ENCODE results near the gene LDLRAD2. TPM values are rescaled to one million over a fixed set of nuclear protein-coding genes. Genes with fewer than 3 reads are reported as not detected.
"Not testable (repeated sequence)": the region's sequence is repeated elsewhere in the genome, so short reads cannot be mapped to it uniquely, and the experiment has no call there.

Gene LDLRAD2
- total RNA-seq, 6 experiments from 2014 or later, result 0.14 TPM; not detected in 5

DNA sequence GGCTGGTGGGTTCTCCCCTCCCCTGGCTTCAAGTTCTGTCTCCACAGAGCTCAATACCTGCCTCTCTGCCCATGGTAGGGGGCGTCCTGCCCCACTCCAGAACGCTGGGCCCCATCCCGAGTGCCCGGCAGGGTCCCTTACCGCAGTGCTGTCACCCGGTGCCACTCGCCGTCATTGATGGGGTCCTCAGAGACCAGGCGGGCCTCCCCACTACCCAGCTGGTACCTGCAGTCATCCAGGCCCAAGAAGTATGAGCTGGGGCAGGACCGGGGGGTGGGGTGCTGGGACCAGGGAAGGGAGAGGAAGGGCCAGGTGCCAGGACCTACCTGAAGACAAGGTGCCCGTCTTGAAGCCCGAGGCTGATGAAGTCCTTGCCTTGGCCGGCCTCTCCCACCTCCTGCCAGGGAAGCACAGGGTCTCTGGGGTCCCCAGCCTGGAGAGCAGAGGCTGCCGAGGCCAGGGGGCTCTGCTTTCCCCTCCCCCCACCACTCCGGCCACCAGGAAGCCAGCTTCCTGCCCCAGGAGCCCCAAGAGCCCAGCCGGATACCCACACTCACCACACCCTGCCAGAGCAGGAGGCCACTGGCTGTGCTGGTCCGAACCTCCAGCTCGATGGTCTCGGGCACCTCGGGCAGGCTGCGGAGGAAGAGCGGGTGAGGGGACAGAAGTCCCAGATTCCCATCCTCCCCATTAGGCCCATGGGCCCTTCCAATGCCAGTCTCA is 12.1 kb downstream of the LDLRAD2 start:
- no peak for DNase-seq
- Mint-ChIP-seq H3K4me3 (no peak overlapping the region), H3K27me3 (ENCODE audit: insufficient read depth) (peaks cover 16% of the 10 kb centered on the region), H3K27ac (no peak overlapping the region; the same call in 1 of the 2 replicates), H3K36me3 (ENCODE audit: low read depth) (peaks cover 36% of the 10 kb centered on the region), H3K4me1 (ENCODE audit: low read depth) (no peaks in the 10 kb centered on the region), H3K9me3 (no peaks in the 10 kb centered on the region)
- TF ChIP-seq, protein P1, sequence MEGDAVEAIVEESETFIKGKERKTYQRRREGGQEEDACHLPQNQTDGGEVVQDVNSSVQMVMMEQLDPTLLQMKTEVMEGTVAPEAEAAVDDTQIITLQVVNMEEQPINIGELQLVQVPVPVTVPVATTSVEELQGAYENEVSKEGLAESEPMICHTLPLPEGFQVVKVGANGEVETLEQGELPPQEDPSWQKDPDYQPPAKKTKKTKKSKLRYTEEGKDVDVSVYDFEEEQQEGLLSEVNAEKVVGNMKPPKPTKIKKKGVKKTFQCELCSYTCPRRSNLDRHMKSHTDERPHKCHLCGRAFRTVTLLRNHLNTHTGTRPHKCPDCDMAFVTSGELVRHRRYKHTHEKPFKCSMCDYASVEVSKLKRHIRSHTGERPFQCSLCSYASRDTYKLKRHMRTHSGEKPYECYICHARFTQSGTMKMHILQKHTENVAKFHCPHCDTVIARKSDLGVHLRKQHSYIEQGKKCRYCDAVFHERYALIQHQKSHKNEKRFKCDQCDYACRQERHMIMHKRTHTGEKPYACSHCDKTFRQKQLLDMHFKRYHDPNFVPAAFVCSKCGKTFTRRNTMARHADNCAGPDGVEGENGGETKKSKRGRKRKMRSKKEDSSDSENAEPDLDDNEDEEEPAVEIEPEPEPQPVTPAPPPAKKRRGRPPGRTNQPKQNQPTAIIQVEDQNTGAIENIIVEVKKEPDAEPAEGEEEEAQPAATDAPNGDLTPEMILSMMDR (IDR thresholded peaks at IDR 0.05), result no peak

DNA sequence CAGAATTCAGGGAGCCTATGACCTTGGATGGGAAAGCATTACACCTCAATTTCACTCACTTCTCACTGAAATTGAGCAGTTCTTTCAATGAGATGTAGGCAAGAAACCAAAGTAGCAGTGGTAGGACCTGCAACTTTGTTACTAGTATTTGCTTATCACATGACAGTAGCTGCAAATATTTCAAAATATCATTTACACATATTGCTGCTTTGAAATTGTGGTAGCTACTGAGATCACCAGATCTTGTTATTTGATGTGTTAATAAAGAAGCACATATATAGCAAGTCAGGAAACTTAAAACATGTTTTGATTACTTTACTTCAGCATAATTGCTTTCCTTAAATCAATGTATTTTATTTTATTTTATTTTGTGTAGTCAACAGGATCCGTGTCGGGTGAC is 12.9 kb downstream of the LDLRAD2 start:
- H3K9me3 Mint-ChIP-seq, result no peaks in the 10 kb centered on the region
- no peak for DNase-seq
- no peaks in the 10 kb centered on the region for H3K4me1 Mint-ChIP-seq (ENCODE audit: low read depth)
- TF ChIP-seq, protein P1 (IDR thresholded peaks at IDR 0.05), result no peak
- no peak overlapping the region for H3K27ac Mint-ChIP-seq
- H3K4me3 Mint-ChIP-seq, result no peak overlapping the region
- peaks cover 31% of the 10 kb centered on the region for H3K36me3 Mint-ChIP-seq (ENCODE audit: low read depth)
- peaks cover 16% of the 10 kb centered on the region for H3K27me3 Mint-ChIP-seq (ENCODE audit: insufficient read depth)

DNA sequence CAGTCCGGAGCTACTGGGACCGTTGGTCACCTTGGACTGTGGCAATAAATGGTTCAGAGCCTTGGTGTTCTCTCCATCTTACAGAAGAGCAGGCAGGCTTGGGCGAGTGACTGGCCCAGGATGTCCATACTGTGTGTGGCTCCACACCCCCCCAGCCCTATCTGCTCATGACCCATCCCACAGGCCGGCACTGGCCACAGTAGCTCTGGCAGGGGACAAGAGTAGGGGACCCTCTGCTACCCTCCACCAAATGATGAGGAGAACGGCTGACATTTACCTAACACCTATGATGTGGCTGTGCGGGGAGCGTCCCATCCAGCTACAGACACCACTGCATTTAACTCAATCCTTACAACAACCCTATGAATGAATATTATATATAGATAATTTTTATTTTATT is 13.3 kb downstream of the LDLRAD2 start:
- H3K36me3 Mint-ChIP-seq (ENCODE audit: low read depth), result peaks cover 28% of the 10 kb centered on the region
- H3K4me3 Mint-ChIP-seq, result no peak overlapping the region
- DNase-seq, result no peak

DNA sequence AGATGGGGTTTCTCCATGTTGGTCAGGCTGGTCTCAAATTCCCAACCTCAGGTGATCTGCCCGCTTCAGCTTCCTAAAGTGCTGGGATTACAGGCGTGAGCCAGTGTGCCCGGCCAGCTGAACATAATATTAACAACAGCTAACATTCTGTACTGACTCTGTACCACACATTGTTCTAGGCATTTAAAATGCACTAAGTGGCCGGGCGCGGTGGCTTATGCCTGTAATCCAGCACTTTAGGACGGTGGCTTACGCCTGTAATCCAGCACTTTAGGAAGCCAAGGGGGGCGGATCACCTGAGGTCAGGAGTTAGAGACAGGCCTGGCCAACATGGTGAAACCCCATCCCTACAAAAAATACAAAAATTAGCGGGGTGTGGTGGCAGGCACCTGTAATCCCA is 14.6 kb downstream of the LDLRAD2 start:
- peaks cover 12% of the 10 kb centered on the region for H3K27me3 Mint-ChIP-seq (ENCODE audit: insufficient read depth)
- not testable (repeated sequence) for DNase-seq; H3K9me3 Mint-ChIP-seq; H3K4me1 Mint-ChIP-seq (ENCODE audit: low read depth); H3K4me3 Mint-ChIP-seq; H3K27ac Mint-ChIP-seq
- H3K36me3 Mint-ChIP-seq (ENCODE audit: low read depth), result peaks cover 16% of the 10 kb centered on the region

More for the DNA sequence above, 13.3 kb downstream of the LDLRAD2 start:
- no peaks in the 10 kb centered on the region for H3K4me1 Mint-ChIP-seq (ENCODE audit: low read depth)
- H3K27me3 Mint-ChIP-seq (ENCODE audit: insufficient read depth), result peaks cover 16% of the 10 kb centered on the region
- H3K9me3 Mint-ChIP-seq, result no peaks in the 10 kb centered on the region
- H3K27ac Mint-ChIP-seq, result no peak overlapping the region
- TF ChIP-seq, protein P1 (IDR thresholded peaks at IDR 0.05), result no peak

DNA sequence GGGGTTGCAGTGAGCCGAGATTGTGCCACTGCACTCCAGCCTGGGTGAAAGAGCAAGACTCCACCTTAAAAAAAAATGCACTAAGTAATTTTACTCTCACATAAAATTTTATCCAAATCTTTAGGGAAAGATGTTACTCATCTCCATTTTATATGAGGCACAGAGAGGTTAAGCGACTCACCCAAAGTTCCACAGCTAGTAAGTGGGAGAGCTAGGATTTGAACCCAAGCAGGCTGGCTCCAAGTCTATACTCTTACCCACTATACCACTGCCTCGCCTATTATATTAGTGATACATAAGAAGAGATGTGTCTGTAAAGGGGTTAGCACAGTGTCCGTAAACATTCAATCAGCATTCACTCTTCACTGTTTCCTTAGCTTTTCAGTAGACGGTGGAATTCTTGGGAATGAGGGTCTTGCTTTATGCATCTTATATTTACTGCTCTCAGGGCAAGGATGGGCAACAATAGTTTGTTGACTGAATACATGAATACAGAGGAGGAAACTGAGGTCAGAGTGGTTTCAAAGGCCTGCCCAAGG is 15.1 kb downstream of the LDLRAD2 start:
- H3K27me3 Mint-ChIP-seq (ENCODE audit: insufficient read depth), result peaks cover 15% of the 10 kb centered on the region
- H3K9me3 Mint-ChIP-seq, result no peaks in the 10 kb centered on the region

DNA sequence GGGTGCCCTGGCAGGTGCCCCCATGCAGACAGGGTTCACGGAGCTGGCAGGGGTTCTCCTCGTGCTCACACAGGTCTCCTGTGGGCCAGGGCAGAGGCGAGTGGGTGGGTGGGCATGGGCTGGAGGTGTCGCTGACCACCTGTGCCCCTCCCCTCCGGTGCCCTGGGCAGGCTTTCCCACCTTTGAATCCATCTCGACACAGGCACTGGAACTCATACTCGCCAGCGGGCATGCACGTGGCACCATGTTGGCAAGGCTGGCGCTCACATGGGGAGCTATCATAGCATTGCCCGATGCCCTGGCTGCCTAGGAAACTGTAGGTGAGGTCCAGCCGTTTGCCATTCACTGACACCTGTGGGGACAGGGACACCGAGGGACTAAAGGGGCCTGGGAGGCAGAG is 16.0 kb downstream of the LDLRAD2 start:
- Mint-ChIP-seq H3K4me1 (ENCODE audit: low read depth) (no peaks in the 10 kb centered on the region), H3K4me3 (no peak overlapping the region), H3K9me3 (no peaks in the 10 kb centered on the region), H3K27me3 (ENCODE audit: insufficient read depth) (peaks cover 17% of the 10 kb centered on the region), H3K27ac (no peak overlapping the region), H3K36me3 (ENCODE audit: low read depth) (peaks cover 17% of the 10 kb centered on the region)
- DNase-seq, result no peak
- TF ChIP-seq, protein P1 (IDR thresholded peaks at IDR 0.05), result no peak

More for the DNA sequence above, 15.1 kb downstream of the LDLRAD2 start:
- no peak overlapping the region for H3K27ac Mint-ChIP-seq
- no peak overlapping the region for H3K4me3 Mint-ChIP-seq
- TF ChIP-seq, protein P1 (IDR thresholded peaks at IDR 0.05), result no peak
- no peak for DNase-seq
- peaks cover 12% of the 10 kb centered on the region for H3K36me3 Mint-ChIP-seq (ENCODE audit: low read depth)
- no peaks in the 10 kb centered on the region for H3K4me1 Mint-ChIP-seq (ENCODE audit: low read depth)

Data from HFFc6 (cell line).